Sciatic nerve (tissue), 2 donors: Measurements from ENCODE around the gene FAM3D. TPM values are rescaled to one million over a fixed set of nuclear protein-coding genes. Genes with fewer than 3 reads are reported as not detected.

ENCODE experiments used
- ATAC-seq: fragments of 200-7000 bp; cut with Tn5 transposase; one replicate; pipeline ENCODE4 v1.9.1; 2020; ENCODE audit warnings: mild to moderate bottlenecking, moderate library complexity
- DNase-seq: peaks from one replicate; pipeline ENCODE4 v3.0.0-alpha.2; 2020; ENCODE audit warnings: low spot score
- intact Hi-C: fragments of 100-400 bp; cut with DNase I; formaldehyde crosslinking; loops from one replicate; pipeline ENCODE4 v1.14.2; 2022
- total RNA-seq: library from RNA; stranded (reverse); fragmentation: NEBNext Ultra II Directional; extraction: Animal tissue kit (Norgen Biotek cat#: 25700); gene quantifications from one replicate; pipeline ENCODE4 v1.2.1, GENCODE V29; 2021
- donor health status: DM: no; HTN: no; CAD: no.
- donor health status: DM: no; HTN: no; CAD: no.

Gene FAM3D
- total RNA-seq, 1 donor from 2014 or later: not detected

- intact Hi-C loops: no loop called here
- ATAC-seq: no peak
These were observed 5.6 kb downstream of the FAM3D start for GRCh38 chr3:58660998-58661397.

GRCh38 chr3:58659051-58659675 is 7.4 kb downstream of the FAM3D start:
- ATAC-seq (peak; percentile 46), DNase-seq (no peak)
- intact Hi-C loops: no loop called here

More at GRCh38 chr3:58660998-58661397, 5.6 kb downstream of the FAM3D start:
- DNase-seq: no peak

GRCh38 chr3:58658508-58658907 is 8.1 kb downstream of the FAM3D start:
- DNase-seq (no peak), ATAC-seq (no peak)
- intact Hi-C loops: no loop called here

- ATAC-seq: no peak
- no peak for DNase-seq
- intact Hi-C loops: no loop called here
These were observed 8.9 kb downstream of the FAM3D start for GRCh38 chr3:58657571-58658141.

- intact Hi-C loops: no loop called here
These were observed 9.5 kb downstream of the FAM3D start for GRCh38 chr3:58657036-58657520.

DNA sequence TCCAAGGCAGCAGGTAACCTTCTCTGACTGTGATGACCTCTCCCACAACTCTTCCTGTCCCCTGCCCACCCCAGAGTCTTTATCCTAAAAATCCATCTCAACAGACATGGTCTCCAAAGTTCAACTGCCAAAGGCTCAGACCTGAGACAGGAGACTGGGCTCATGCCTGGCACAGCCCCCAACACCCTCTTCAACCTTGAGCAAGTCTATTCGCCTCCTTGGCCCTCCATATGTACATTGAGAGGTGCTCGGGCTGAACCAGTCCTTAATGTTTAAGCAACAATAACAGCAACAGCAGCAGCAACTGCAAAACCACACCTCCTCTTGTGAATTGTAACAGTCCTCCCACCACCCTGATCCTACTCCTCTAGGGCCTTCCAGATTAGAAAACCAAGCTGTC is 9.9 kb downstream of the FAM3D start:
- intact Hi-C loops: no loop called here
- DNase-seq (no peak), ATAC-seq (no peak)

More at GRCh38 chr3:58657036-58657520, 9.5 kb downstream of the FAM3D start:
- no peak for ATAC-seq
- no peak for DNase-seq

DNA sequence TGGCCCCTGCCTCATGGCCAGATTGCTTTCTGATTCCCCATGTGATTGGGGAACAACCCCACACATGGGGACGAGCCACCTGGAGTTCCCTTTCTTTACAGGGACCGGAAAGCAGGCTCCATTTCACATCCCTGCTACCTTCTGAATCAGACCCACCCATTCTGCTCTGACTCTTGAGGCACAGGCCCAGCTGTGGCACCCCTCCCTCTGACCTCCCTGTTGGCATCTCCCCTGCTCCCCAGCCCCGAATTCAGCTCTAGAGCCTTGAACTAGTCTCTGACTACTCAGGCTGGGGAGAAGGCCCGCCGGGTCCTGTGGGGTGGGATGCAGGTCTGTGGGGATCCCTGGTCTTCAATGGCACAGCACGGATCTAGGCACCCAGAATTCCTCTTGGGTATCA is 12.1 kb downstream of the FAM3D start:
- ATAC-seq: no peak
- DNase-seq: no peak
- intact Hi-C loops: no loop called here

- DNase-seq: no peak
- ATAC-seq: no peak
- intact Hi-C loops: no loop called here
These were observed 13.9 kb downstream of the FAM3D start for GRCh38 chr3:58652624-58653023.

GRCh38 chr3:58651276-58651675 is 15.3 kb downstream of the FAM3D start:
- DNase-seq (no peak), ATAC-seq (no peak)
- intact Hi-C loops: no loop called here

GRCh38 chr3:58647381-58648141 is 19.0 kb downstream of the FAM3D start:
- ATAC-seq: no peak

DNA sequence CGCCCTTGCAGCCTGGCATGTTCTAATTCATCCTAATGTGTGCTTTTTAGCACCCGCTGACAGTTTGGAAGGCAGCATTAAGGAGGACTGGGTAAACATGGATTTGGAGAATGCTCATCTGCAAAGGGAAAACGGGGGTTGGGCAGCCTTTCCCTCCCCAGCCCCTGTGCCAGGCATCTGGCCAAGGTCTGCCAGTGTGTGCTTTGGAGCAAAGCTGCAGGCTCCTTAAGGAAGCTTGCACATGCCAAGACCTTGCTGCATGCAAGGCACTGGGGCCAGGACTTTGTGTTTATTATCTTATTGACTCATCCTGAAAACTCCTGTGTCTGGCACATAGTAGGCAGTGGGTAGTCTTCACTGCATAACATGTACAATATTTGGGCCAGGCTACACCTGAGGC is 20.1 kb downstream of the FAM3D start:
- DNase-seq: no peak
- no peak for ATAC-seq
- intact Hi-C loops: no loop called here

More at GRCh38 chr3:58647381-58648141, 19.0 kb downstream of the FAM3D start:
- intact Hi-C loops: no loop called here
- DNase-seq: no peak

DNA sequence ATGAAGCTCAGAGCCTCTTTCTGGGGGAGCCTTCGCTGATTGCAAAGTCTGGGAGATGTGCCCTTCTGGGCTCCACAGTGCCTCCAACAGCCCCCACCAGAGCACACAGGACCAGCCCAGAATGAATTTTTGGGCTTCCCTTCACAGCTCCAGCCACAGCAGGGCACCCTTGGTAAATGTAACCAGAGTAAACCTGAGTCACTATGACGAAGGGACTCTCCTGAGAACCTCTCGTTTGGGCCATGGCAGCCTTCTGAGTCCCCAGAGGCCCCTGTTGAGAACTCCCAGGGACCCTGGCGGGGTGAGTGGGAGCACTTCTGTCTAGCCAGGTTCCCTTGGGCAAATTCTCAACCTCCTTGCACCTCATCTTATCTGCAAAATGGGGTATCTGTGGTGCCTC is 20.8 kb downstream of the FAM3D start:
- DNase-seq (no peak), ATAC-seq (no peak)
- intact Hi-C loops: no loop called here

DNA sequence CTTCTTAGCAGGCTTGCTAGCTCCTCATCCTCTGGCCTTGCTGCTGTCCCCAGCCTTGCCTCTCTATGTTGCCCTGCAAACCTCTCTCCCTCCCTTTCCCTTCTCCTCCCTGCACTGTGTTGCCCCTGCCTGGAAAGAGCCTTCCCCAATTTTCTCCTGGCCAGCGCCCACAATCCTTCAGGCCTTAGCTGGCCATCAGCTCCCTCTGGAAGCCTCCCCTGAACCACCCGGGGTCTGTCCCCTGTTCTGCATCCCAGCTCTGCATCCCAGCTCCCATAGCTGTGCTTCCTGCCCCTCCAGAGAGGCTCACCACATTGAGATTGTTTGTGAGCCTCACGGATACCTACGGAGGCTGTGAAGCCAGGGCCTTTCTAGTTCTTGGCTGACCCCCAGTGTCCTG is 23.7 kb downstream of the FAM3D start:
- no peak for DNase-seq
- intact Hi-C loops: no loop called here
- ATAC-seq: no peak

DNA sequence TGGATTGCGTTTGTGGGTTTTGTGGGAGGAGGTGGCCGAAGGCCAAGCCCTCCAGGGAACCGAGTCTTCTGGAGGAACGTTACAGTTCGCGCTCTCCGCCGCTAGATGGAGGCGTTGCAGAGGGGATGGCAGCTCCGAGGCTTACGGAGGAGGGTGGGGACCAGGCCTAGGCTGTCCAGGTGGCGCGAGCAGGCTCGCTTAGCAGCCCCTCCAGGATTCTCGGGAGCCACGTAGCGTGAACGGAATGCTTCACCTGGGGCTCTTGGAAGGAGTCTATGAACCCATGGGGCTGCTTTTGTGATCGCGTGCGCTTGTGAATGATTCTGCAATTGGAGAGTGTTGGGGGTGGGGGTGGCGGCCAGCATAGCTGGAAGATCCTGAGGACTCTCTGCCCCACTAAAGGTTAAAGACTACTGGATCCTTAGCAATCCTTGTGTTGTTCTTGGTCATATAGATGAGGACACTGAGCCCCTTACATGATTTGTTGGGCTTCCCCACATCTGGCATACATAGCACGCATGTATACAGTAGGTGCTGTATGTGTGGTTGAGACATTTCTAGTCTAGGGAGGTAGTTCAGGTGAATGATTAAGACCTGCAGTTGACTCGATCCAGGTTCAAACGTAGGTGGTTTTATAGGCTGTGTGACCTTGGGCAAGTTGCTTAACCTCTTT is 25.7 kb downstream of the FAM3D start:
- peak; percentile 84 for DNase-seq
- intact Hi-C loops: no loop called here
- ATAC-seq: peak; percentile 90

DNA sequence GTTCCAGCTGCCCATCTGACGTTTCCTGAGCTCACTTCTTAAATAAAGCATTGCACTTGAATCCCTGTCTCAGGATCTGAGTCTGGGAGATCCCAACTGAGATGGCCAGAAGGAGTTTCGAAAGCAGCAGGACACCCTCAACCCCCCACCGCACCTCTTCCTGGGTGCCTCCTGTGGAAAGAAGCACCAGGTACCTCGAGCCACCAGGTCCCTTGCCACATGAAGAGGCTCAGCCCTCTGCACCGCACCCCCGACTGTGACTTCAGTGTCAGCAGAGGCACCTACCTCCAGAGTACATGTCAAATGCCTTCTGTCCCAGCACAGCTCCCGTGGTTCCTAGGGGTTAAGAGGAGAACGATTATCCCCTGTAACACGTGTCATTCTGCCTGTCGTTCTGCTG is 26.7 kb downstream of the FAM3D start:
- DNase-seq (no peak), ATAC-seq (no peak)
- intact Hi-C loops: no loop called here

DNA sequence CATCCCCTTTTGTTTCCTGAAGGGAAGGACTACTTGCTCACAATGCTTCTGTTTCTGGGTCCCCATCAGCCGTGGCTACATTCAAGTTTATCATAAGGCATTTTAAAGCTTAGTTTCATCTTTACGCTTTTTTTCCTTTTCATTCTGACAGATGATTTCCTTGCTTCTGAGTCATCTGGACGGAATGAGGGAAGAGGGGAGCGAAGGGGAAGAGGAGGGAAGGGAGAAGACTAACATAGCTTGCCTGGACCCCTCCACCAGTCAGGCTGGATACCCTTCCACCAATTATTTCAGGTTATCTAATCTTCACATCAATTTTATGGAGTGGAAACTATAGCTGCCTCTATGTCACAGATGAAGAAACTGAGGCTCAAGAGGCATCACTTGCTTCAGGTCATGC is 27.6 kb downstream of the FAM3D start:
- ATAC-seq (no peak), DNase-seq (no peak)
- intact Hi-C loops: no loop called here

DNA sequence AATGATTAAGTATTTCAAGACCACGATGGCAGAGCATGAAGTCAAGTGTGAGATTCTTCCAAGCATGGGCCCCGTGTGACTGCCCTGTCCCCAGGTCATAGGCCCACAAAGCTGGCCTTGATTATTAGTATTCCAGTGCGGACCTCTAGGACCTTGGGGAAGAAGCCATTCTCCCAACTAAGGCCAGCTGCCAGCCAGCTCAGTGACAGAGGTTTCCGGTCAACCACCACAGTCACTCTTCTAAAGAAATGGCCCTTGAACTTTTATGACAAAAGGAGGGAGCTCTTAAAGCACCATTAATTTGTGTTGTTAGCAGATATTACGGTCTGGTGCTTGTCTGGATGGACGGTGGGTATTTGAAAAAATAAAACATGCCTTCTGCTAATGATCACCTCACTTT is 28.0 kb downstream of the FAM3D start:
- DNase-seq (no peak), ATAC-seq (no peak)
- intact Hi-C loops: no loop called here

DNA sequence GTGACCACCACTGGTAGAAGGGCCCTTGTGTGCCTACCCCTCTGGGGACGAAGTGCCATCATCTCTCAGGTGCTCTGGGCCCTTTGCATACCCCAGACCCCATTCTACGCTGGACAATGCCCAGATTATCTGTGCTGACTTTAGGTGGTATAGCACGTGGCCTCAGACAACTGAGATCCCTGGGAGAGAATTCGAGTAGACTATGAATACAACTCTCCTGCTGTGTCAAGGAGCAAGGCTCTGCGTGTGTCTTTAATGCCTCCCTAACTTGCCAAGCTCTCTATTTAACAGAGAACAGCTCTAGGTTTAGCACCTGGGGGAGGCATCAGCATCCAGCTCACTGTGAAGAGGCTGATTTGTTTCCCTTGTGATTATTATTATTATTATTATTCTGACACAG is 29.1 kb downstream of the FAM3D start:
- ATAC-seq (no peak), DNase-seq (no peak)
- intact Hi-C loops: no loop called here

DNA sequence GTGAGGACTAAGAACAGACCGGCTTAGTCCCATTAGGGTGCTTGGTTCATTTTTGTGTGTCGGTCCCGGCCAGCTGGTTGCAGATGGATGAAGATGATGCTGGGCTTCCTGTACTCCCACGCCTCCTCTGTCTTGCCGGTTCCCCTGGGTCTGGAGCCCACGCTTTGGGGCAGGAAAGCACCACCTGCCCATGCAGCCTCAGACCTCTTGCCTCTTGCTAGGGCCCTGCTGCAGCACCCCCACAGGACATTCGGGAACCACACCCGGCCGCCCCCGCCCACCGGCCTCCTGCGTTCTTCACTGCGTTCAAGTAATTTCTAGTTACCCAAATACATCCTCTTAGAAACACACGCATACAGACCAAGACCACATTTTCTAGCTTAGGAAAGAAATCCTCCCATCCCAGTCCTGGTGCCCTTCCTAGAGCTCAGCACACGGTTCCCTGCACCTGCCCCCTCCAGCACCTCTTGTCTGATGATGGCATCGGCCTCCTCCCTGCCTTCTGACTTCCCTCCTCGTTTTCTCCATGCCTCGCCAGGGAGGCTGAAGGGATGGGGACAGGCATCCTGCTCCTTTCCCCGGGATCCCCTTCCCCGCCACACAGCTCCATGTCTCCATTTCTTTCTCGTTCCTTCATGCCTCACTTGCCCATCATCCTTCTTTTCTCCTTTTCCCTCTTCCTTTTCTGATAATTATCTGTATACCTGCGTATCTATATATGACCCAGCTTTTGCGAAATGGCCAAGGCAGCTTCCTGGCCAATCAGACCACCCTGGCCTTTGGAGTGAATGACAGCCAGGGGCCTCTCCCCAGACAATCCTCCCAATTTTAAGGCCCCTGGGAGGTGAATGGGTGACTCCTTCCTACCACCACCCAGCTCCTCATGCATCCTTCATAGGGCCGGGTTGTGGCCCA is 30.9 kb downstream of the FAM3D start:
- ATAC-seq: no peak
- intact Hi-C loops: no loop called here
- no peak for DNase-seq
